GM10847 (cell line): Measurements from ENCODE around the gene ZIC5.

ENCODE experiments used
- POLR2A ChIP-seq: IDR thresholded peaks from 2 replicates; pipeline ENCODE4 v1.6.1; 2011; ENCODE audit not compliant: insufficient read length; ENCODE audit errors: extremely low read depth

ZIC5 gene

GRCh38 chr13:99982731-99983498 lies 11.3 kb upstream of the ZIC5 start:
- no peak for TF ChIP-seq POLR2A

- no peak for TF ChIP-seq POLR2A
Observed at GRCh38 chr13:99982036-99982730, 10.6 kb upstream of the ZIC5 start.

GRCh38 chr13:99981735-99982035 lies 10.1 kb upstream of the ZIC5 start, which contains the start of gene ZIC2:
Gene ZIC2, plus strand, starts transcription at chr13:99981784. Its CDS starts 281 bp downstream, at chr13:99982065.
- TF ChIP-seq POLR2A, result no peak

- TF ChIP-seq POLR2A, result no peak
Observed at GRCh38 chr13:99980824-99981734, 9.5 kb upstream of the ZIC5 start.

- TF ChIP-seq POLR2A, result no peak
Observed at GRCh38 chr13:99980201-99980823, 8.7 kb upstream of the ZIC5 start.

- no peak for TF ChIP-seq POLR2A
Observed at GRCh38 chr13:99979453-99980200, 8.1 kb upstream of the ZIC5 start.

GRCh38 chr13:99978799-99979452 lies 7.4 kb upstream of the ZIC5 start:
- TF ChIP-seq POLR2A, result no peak

- no peak for TF ChIP-seq POLR2A
Observed at GRCh38 chr13:99977912-99978798, 6.6 kb upstream of the ZIC5 start.

- TF ChIP-seq POLR2A, result no peak
Observed at GRCh38 chr13:99977334-99977911, 5.9 kb upstream of the ZIC5 start.

- no peak for TF ChIP-seq POLR2A
Observed at GRCh38 chr13:99976575-99976974, 5.0 kb upstream of the ZIC5 start.

- no peak for TF ChIP-seq POLR2A
Observed at GRCh38 chr13:99975626-99976025, 4.1 kb upstream of the ZIC5 start.

GRCh38 chr13:99974939-99975561 lies 3.5 kb upstream of the ZIC5 start:
- TF ChIP-seq POLR2A, result no peak
